Neural cell (in vitro differentiated cells): ENCODE measurements around the gene GRM1.

Experiments
- EP300 ChIP-seq: fragments of 450-650 bp; conservative IDR thresholded peaks from 2 replicates; pipeline ENCODE4 v1.6.1; 2014; ENCODE audit warnings: antibody characterized with exemption, mild to moderate bottlenecking, moderate library complexity; ENCODE audit not compliant: poor library complexity, severe bottlenecking
- MXI1 ChIP-seq: fragments of 450-650 bp; conservative IDR thresholded peaks from 2 replicates; pipeline ENCODE4 v1.6.1; 2014; ENCODE audit warnings: antibody characterized with exemption, mild to moderate bottlenecking; ENCODE audit not compliant: poor library complexity, severe bottlenecking
- POLR2AphosphoS5 ChIP-seq: IDR thresholded peaks from 2 replicates; pipeline ENCODE4 v1.6.1; 2012
- TAF1 ChIP-seq: IDR thresholded peaks from 2 replicates; pipeline ENCODE4 v1.6.1; 2012; ENCODE audit warnings: low read depth
- TF ChIP-seq, protein P1 (sequence below): fragments of 450-650 bp; IDR thresholded peaks from 2 replicates; pipeline ENCODE4 v1.5.1; 2014; ENCODE audit warnings: antibody characterized with exemption, mild to moderate bottlenecking, moderate library complexity; ENCODE audit not compliant: poor library complexity, severe bottlenecking

DNA sequence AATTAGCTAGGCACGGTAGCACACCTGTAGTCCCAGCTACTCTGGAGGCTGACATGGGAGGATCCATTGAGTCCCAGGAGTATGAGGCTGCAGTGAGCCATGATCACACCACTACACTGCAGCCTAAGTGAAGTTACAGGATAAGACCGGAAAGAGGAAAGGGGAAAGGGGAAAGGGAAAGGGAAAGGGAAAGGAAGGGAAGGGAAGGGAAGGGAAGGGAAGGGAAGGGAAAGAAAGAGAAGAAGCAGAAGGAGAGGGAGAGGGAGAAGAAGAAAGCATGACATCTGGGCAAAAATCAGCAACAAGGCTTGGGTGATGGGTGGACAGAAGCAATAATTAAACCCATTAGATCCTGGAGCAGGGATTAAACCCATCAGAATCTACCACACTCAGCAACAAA is 413.0 kb downstream of the GRM1 start:
- TF ChIP-seq EP300, result no peak
- TF ChIP-seq, protein P1, sequence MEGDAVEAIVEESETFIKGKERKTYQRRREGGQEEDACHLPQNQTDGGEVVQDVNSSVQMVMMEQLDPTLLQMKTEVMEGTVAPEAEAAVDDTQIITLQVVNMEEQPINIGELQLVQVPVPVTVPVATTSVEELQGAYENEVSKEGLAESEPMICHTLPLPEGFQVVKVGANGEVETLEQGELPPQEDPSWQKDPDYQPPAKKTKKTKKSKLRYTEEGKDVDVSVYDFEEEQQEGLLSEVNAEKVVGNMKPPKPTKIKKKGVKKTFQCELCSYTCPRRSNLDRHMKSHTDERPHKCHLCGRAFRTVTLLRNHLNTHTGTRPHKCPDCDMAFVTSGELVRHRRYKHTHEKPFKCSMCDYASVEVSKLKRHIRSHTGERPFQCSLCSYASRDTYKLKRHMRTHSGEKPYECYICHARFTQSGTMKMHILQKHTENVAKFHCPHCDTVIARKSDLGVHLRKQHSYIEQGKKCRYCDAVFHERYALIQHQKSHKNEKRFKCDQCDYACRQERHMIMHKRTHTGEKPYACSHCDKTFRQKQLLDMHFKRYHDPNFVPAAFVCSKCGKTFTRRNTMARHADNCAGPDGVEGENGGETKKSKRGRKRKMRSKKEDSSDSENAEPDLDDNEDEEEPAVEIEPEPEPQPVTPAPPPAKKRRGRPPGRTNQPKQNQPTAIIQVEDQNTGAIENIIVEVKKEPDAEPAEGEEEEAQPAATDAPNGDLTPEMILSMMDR, result no peak
- TF ChIP-seq TAF1, result no peak
- TF ChIP-seq POLR2AphosphoS5, result no peak
- TF ChIP-seq MXI1, result no peak
